Stimulated activated CD8-positive, alpha-beta memory T cell treated with anti-CD3 and anti-CD28 coated beads, Interleukin-12 subunit alpha, Interleukin-12 subunit beta, amount 100 ng/mL, for 1 hour (primary cell): ENCODE measurements around the gene SPAG7.
"Not testable (repeated sequence)": the region's sequence is repeated elsewhere in the genome, so short reads cannot be mapped to it uniquely, and the experiment has no call there.

Experiments
- DNase-seq: peaks from one replicate; pipeline ENCODE4 v3.0.0-alpha.2; 2020; ENCODE audit warnings: low read depth

SPAG7 gene

GRCh38 chr17:4938069-4938491 is 29.5 kb downstream of the SPAG7 start:
- DNase-seq, result no peak

GRCh38 chr17:4937553-4937952 is 30.1 kb downstream of the SPAG7 start:
- no peak for DNase-seq

GRCh38 chr17:4936436-4936835 is 31.2 kb downstream of the SPAG7 start:
- no peak for DNase-seq

- DNase-seq, result no peak
Measured at GRCh38 chr17:4935650-4936049, 32.0 kb downstream of the SPAG7 start.

GRCh38 chr17:4934173-4934979 is 33.2 kb downstream of the SPAG7 start:
- DNase-seq, result no peak

GRCh38 chr17:4933646-4934045 is 34.0 kb downstream of the SPAG7 start:
- no peak for DNase-seq

GRCh38 chr17:4932756-4933155 is 34.9 kb downstream of the SPAG7 start:
- no peak for DNase-seq

GRCh38 chr17:4931963-4932362 is 35.7 kb downstream of the SPAG7 start, which contains the start of gene GP1BA:
GP1BA (plus strand) TSS chr17:4932277; CDS start chr17:4932605, 328 bp downstream.
- DNase-seq, result no peak

GRCh38 chr17:4928881-4929280 is 38.7 kb downstream of the SPAG7 start:
- no peak for DNase-seq

GRCh38 chr17:4926577-4927335 is 40.9 kb downstream of the SPAG7 start:
- DNase-seq, result not testable (repeated sequence)

GRCh38 chr17:4921320-4921719 is 46.3 kb downstream of the SPAG7 start:
- DNase-seq, result no peak

- no peak for DNase-seq
Measured at GRCh38 chr17:4920351-4921048, 47.1 kb downstream of the SPAG7 start.

- DNase-seq, result no peak
Measured at GRCh38 chr17:4919511-4920047, 48.0 kb downstream of the SPAG7 start.

- not testable (repeated sequence) for DNase-seq
Measured at GRCh38 chr17:4914551-4914950, 53.1 kb downstream of the SPAG7 start.

- DNase-seq, result no peak
Measured at GRCh38 chr17:4913994-4914393, 53.6 kb downstream of the SPAG7 start.
